GM21367 (cell line): ENCODE measurements around the gene LILRB5.
"Not testable (repeated sequence)": the region's sequence is repeated elsewhere in the genome, so short reads cannot be mapped to it uniquely, and the experiment has no call there.

Experiments used
- ATAC-seq: cut with Tn5 transposase; IDR thresholded peaks from one replicate; pipeline ENCODE4 v1.9.1; 2021; ENCODE audit not compliant: unreplicated experiment

LILRB5 gene

DNA sequence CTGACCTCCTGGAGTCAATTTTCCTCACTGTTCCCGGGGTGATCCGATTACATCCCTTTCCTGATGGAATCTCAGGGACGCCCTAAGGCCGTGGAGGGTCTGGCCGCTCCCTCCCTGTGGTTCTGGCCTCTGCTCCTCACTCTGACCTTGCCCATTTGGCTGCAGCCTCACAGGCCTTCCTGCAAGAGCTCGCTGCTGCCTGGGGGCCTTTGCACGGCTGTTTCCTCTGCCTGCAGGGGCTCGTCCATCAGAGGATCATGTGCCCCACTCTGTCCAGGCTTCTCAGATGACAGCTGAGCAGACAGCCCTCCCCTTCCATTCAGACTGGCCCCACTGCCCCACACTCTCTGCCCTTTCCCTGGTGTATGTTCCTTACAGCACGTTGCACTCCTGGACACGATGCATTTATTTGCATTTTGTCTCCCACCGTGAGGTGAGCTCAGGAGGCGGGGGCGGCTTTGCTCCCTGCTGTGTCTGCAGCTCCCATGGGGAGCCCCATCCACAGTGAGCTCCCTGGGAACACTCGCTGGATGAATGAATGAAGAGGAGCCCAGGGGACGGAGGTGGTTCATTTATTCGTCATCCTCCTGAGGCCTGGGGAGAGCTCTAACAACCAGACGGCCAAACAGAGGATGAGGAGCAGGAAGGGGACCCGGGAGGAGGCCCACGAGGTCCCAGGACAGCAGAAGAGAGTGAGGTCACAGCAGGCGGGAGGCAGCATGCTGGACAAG, 39.4 kb downstream of the LILRB5 start:
- ATAC-seq, result not testable (repeated sequence)

- no peak for ATAC-seq
Measured at GRCh38 chr19:54216869-54217268, 40.2 kb downstream of the LILRB5 start.

DNA sequence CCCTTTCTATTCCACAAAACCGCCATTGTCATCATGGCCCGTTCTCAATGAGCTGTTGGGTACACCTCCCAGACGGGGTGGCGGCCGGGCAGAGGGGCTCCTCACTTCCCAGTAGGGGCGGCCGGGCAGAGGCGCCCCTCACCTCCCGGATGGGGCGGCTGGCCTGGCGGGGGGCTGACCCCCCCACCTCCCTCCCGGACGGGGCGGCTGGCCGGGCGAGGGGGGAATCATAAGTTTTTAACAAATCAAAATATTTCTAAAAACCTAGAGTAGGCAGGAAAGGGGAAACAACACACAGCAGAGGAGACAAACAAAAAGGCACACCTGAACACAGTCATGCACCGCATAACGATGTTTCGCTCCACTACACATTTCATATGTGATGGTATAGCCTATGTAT, 42.3 kb downstream of the LILRB5 start:
- ATAC-seq, result not testable (repeated sequence)

- not testable (repeated sequence) for ATAC-seq
Measured at GRCh38 chr19:54214217-54214616, 42.9 kb downstream of the LILRB5 start.

- no peak for ATAC-seq
Measured at GRCh38 chr19:54211235-54211634, 45.8 kb downstream of the LILRB5 start.

DNA sequence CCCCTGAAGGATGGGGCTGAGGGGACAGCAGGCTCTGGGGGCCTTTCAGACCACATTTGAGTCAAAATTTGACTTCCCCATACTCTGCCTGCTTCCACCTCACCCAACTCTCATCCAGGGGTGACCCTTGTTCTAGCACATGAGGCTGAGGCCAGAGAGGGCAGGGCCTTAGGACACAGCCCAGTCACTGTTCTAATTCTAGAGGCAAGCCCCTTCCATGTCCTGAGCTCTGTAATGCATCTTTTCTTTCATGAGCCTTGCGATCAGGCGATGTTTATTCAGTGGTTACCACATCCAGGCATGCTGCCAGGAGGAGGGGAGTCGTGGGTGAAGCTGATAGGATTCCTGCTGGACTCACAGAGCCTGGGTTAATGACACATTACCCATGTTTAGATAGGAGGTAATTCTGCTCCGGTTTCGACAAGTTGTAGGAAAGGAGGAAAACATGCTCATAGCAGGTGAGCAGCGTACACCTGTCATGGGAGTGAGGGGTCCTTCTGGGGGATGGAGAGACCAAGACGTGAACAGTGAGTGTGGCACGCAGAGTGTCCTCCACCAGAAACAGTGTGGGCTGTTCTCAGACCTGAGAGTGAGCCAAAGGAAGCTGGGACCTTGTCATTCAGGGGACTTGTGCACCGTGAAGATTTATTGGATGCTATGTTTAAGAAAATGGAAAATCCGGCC, 47.1 kb downstream of the LILRB5 start:
- ATAC-seq, result no peak

DNA sequence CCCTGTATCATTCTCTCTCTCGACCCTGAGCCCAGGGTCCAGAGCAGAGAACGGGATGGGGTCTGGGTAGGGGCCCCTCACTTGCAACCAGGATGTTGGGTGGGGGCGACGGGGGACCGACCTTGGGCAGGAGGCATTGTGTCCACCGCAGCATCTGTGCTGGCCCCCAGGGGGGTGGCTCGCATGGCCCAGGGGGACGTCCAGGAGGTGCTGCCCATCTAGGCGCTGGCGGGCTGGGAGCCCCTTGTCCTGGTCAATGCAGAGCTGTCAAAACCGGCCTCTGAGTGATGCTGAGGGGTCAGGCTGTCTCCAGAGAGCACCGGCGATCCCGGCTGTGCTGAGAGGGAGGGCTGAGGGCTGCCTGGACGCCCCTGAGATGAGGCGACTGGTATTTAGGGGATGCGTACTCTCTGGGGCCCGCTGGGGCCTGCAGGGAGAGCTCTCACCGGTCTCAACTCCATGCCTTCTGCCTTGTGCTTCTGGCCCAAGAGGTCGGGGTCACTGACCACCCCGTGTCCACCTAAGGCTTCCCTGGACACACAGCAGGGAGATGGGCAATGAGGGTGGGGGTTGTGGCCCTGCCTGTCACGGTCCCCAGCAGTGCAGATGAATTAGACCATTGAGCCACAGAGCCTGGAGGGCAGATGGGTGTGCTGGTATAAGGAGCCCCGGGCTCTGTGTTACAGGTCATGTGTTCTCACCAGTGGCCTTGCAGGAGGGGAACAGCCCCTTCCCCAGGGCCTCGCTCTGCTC, 47.8 kb downstream of the LILRB5 start:
- no peak for ATAC-seq

- ATAC-seq, result no peak
Measured at GRCh38 chr19:54208784-54209057, 48.4 kb downstream of the LILRB5 start.

DNA sequence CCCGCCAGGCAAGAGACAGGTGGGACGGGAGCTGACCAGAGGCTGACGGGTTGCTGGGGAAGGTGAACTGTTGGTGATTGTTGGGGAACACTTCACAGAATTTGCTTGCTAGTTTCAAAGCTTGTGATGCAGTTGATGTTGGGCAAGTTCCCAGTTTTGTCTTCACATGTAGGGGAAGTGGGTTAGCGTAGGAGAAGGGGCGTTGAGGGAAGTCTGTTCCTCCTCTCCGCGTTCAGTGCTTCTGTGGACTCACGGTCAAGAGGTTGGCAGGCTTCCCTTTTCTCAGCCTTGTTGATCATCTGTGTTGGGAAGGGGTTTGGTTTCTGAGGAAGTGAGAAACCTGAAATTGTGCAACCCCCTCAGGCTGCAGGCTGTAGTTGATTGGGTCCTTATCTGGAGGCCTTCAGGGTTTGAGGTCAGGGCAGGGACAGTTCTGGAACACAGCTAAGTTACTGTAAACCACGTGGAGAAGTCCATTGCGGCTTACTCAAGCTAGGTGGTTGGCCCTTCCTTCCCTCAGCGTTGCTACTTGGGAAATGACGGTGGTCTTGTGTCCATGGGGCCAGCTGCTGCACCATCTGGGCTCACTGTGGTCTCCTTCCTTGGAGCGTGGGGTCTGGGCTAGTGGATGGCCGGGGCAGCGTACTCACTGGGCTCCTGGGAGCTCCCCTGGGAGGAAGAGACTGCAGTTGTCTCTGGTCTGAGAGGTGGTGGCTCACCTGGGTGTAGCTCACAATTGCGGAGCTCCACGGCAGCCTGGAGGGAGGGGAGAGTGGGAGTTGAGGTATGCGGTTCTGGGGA, 48.9 kb downstream of the LILRB5 start:
- no peak for ATAC-seq

- ATAC-seq, result no peak
Measured at GRCh38 chr19:54207676-54207982, 49.4 kb downstream of the LILRB5 start.

- not testable (repeated sequence) for ATAC-seq
Measured at GRCh38 chr19:54207193-54207592, 49.9 kb downstream of the LILRB5 start.

DNA sequence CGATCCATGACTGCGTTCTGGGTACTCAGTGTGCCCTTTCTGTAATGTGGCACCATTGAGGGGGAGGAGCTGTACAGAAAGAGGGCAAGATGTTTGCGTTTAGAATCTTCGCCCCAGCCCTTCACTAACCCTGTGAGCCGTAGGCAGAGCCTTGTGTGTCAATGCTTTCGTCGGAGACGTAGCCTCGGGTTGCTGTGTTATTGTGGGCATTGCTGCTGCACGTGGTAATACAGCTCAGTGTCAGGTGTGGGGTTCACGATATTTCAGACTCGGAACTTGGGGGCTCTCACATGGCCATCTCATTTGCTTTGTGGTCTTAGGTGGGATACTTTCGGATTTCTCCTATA, 50.3 kb downstream of the LILRB5 start:
- ATAC-seq, result no peak

GRCh38 chr19:54206030-54206830, 50.8 kb downstream of the LILRB5 start:
- ATAC-seq, result no peak

DNA sequence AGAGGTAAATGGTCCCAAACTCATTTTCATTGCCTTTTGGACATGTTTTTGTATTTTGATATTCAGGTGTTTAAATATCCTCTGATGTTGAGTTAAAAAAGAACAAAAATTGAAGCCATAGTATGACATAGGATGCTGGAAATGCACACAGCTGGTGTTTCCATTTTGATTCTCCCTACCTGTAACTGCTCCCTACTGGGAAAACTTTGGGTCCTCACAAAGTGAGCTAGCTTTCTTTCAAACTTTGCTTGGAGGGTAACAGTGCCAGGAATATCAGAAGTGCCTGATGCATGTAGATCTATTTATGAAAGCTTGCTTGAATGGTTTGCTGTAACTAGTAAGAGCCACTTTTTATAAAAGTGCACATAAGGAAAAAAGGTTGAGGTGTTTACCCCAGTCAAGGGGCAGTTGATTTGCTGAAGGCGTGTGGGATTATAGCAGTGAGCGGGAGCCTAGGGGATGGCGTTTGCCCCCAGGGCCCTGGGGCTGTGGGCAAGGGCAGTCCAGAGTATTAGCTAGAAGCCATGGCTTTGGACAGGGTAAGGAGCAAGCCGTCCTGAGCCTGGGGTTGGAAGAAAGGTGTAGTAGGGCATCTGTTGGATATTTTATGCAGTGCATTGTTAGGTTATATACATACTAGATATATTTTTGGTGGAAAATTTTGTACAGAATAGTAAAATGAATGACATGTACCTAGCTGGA, 52.2 kb downstream of the LILRB5 start:
- ATAC-seq, result no peak

DNA sequence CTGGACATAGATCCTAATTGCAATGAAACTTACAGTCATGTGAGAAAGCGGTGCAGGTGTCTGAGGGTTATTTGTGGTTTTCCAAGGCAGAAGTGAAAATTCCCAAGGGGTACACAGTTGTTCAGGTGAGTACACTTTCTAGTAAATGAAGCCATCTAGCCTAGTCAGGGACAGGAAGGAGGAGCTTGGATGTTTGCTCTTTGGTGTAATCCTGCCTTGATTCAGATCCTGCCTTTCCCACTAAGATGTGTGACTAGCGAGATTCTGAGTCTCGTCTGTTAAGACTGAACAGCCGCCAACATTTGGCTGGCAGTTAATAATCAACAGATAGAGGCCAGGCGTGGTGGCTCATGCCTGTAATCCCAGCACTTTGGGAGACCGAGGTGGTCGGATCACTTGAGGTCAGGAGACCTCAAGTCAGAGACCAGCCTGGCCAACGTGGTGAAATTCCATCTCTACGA, 53.9 kb downstream of the LILRB5 start:
- ATAC-seq, result no peak

DNA sequence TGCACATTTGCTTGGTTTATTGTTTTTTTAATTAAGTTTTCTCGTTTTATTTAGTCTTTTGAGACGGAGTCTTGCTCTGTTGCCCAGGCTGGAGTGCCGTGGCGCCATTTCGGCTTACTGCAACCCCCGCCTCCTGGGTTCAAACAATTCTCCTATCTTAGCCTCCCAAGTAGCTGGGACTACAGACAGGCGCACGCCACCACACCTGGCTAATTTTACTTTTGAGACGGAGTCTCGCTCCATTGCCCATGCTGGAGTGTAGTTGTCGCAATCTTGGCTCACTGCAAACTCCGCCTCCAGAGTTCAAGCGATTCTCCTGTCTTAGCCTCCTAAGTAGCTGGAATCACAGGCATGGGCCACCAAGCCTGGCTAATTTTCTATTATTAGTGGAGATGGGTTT, 55.1 kb downstream of the LILRB5 start:
- no peak for ATAC-seq

GRCh38 chr19:54201172-54201701, 55.8 kb downstream of the LILRB5 start:
- peak; percentile 3 for ATAC-seq
